Large intestine (tissue), 3 donors: Measurements from ENCODE around the gene CACTIN. TPM values are rescaled to one million over a fixed set of nuclear protein-coding genes. Genes with fewer than 3 reads are reported as not detected.

ENCODE experiments used
- DNase-seq, 2 donors: peaks; one replicate each; pipeline versions ENCODE4 v3.0.0 to v3.0.0-alpha.2; 2013
- H3K27ac ChIP-seq: one replicate; pipeline ENCODE4 v1.5.1; 2013; ENCODE audit warnings: low read length
- H3K27me3 ChIP-seq: 2 replicates; pipeline ENCODE4 v1.6.1; 2013; ENCODE audit warnings: low read length; ENCODE audit not compliant: control insufficient read depth, insufficient read depth
- H3K36me3 ChIP-seq: 2 replicates; pipeline ENCODE4 v1.6.1; 2013; ENCODE audit warnings: low read length; ENCODE audit not compliant: control insufficient read depth, insufficient read depth
- H3K4me1 ChIP-seq: one replicate; pipeline ENCODE4 v1.6.1; 2013; ENCODE audit warnings: low read length; ENCODE audit not compliant: control insufficient read depth, insufficient read depth
- H3K4me3 ChIP-seq: one replicate; pipeline ENCODE4 v1.5.1; 2013; ENCODE audit warnings: low read length
- H3K9me3 ChIP-seq: one replicate; pipeline ENCODE4 v1.6.1; 2013; ENCODE audit warnings: mild to moderate bottlenecking, low read depth, low read length, moderate library complexity; ENCODE audit not compliant: control insufficient read depth
- WGBS: methylation state at CpG from one replicate; pipeline ENCODE4 v1.1.5; 2013; ENCODE audit warnings: low lambda C conversion rate; ENCODE audit not compliant: insufficient coverage; 5-methylcytosine and 5-hydroxymethylcytosine counted together
- polyA plus RNA-seq: library from polyadenylated mRNA; unstranded; fragments of 120-200 nt; gene quantifications from one replicate; pipeline ENCODE4 v1.2.1, GENCODE V29; 2013

CACTIN gene
- polyA plus RNA-seq, 1 donor, result 17.5 TPM

- H3K9me3 ChIP-seq, result peaks cover 25% of the 10 kb centered on the region
- DNase-seq, result no peak
- peaks cover 14% of the 10 kb centered on the region for H3K4me1 ChIP-seq
- no CpG with 5 or more reads among the region's 21 CpGs for WGBS
- no peak overlapping the region for H3K27ac ChIP-seq
- peaks cover 29% of the 10 kb centered on the region for H3K27me3 ChIP-seq
- H3K36me3 ChIP-seq, result peaks cover 20% of the 10 kb centered on the region
- no peak overlapping the region for H3K4me3 ChIP-seq
Measured at GRCh38 chr19:3608750-3609322, 17.8 kb downstream of the CACTIN start.

GRCh38 chr19:3608079-3608641, 18.4 kb downstream of the CACTIN start:
- no CpG with 5 or more reads among the region's 3 CpGs for WGBS
- Histone ChIP-seq H3K9me3 (peaks cover 21% of the 10 kb centered on the region), H3K4me1 (peaks cover 11% of the 10 kb centered on the region), H3K27ac (no peak overlapping the region), H3K36me3 (peaks cover 20% of the 10 kb centered on the region), H3K4me3 (no peak overlapping the region), H3K27me3 (peaks cover 29% of the 10 kb centered on the region)
- DNase-seq, result no peak

- Histone ChIP-seq H3K27me3 (peaks cover 29% of the 10 kb centered on the region), H3K36me3 (peaks cover 17% of the 10 kb centered on the region), H3K4me3 (peak overlapping the region; percentile 23), H3K9me3 (peaks cover 21% of the 10 kb centered on the region), H3K4me1 (peaks cover 11% of the 10 kb centered on the region), H3K27ac (peak overlapping the region; percentile 23)
- 20% methylated on average over 1 of the region's 22 CpGs for WGBS
- DNase-seq, result no peak
Measured at GRCh38 chr19:3607303-3608078, 19.1 kb downstream of the CACTIN start.

GRCh38 chr19:3606690-3607289, 19.8 kb downstream of the CACTIN start, which contains the start of gene TBXA2R:
TSS of gene TBXA2R (minus strand) at chr19:3606875. CDS start at chr19:3600634, 6,241 bp downstream.
- peak within 1 kb of the TSS; percentile 23 for H3K27ac ChIP-seq

GRCh38 chr19:3606174-3606689, 20.4 kb downstream of the CACTIN start:
- no peak for DNase-seq

More at GRCh38 chr19:3606690-3607289, 19.8 kb downstream of the CACTIN start, which contains the start of gene TBXA2R:
- Histone ChIP-seq H3K9me3 (peaks cover 15% of the 10 kb centered on the region), H3K4me1 (peaks cover 11% of the 10 kb centered on the region), H3K36me3 (peaks cover 10% of the 10 kb centered on the region), H3K4me3 (peak within 1 kb of the TSS; percentile 23), H3K27me3 (peaks cover 29% of the 10 kb centered on the region)
- DNase-seq, result no peak
- WGBS, result no CpG with 5 or more reads among the region's 46 CpGs

GRCh38 chr19:3605770-3606169, 20.8 kb downstream of the CACTIN start:
- Histone ChIP-seq H3K4me1 (peaks cover 11% of the 10 kb centered on the region), H3K36me3 (no peaks in the 10 kb centered on the region), H3K9me3 (peaks cover 9% of the 10 kb centered on the region), H3K4me3 (no peak overlapping the region), H3K27ac (no peak overlapping the region), H3K27me3 (peaks cover 29% of the 10 kb centered on the region)
- no peak for DNase-seq
- no CpG with 5 or more reads among the region's 5 CpGs for WGBS

More at GRCh38 chr19:3606174-3606689, 20.4 kb downstream of the CACTIN start:
- Histone ChIP-seq H3K27me3 (peaks cover 29% of the 10 kb centered on the region), H3K4me3 (peak overlapping the region; percentile 10), H3K4me1 (peaks cover 11% of the 10 kb centered on the region), H3K27ac (no peak overlapping the region), H3K9me3 (peaks cover 9% of the 10 kb centered on the region), H3K36me3 (peaks cover 4% of the 10 kb centered on the region)
- WGBS, result no CpG with 5 or more reads among the region's 35 CpGs

GRCh38 chr19:3605361-3605760, 21.2 kb downstream of the CACTIN start:
- H3K36me3 ChIP-seq, result no peaks in the 10 kb centered on the region
- peaks cover 10% of the 10 kb centered on the region for H3K9me3 ChIP-seq
- H3K4me3 ChIP-seq, result no peak overlapping the region
- WGBS, result no CpG with 5 or more reads among the region's 3 CpGs
- no peak for DNase-seq
- H3K4me1 ChIP-seq, result peaks cover 11% of the 10 kb centered on the region
- H3K27ac ChIP-seq, result no peak overlapping the region
- peaks cover 29% of the 10 kb centered on the region for H3K27me3 ChIP-seq

GRCh38 chr19:3604987-3605343, 21.6 kb downstream of the CACTIN start:
- no CpG with 5 or more reads among the region's 11 CpGs for WGBS
- peaks cover 11% of the 10 kb centered on the region for H3K4me1 ChIP-seq
- H3K4me3 ChIP-seq, result no peak overlapping the region
- H3K9me3 ChIP-seq, result peaks cover 13% of the 10 kb centered on the region
- DNase-seq, result no peak
- no peak overlapping the region for H3K27ac ChIP-seq
- no peaks in the 10 kb centered on the region for H3K36me3 ChIP-seq
- H3K27me3 ChIP-seq, result peaks cover 29% of the 10 kb centered on the region

- WGBS, result no CpG with 5 or more reads among the region's 27 CpGs
- H3K36me3 ChIP-seq, result no peaks in the 10 kb centered on the region
- H3K4me1 ChIP-seq, result peaks cover 11% of the 10 kb centered on the region
- peaks cover 29% of the 10 kb centered on the region for H3K27me3 ChIP-seq
- no peak overlapping the region for H3K4me3 ChIP-seq
- H3K27ac ChIP-seq, result no peak overlapping the region
- no peak for DNase-seq
- peaks cover 12% of the 10 kb centered on the region for H3K9me3 ChIP-seq
Measured at GRCh38 chr19:3604227-3604986, 22.2 kb downstream of the CACTIN start.
